H9 (cell line): ENCODE results near the gene SLC25A26. TPM values are rescaled to one million over a fixed set of nuclear protein-coding genes. Genes with fewer than 3 reads are reported as not detected.

ENCODE experiments used
- DNase-seq: peaks from one replicate; pipeline ENCODE4 v3.0.0-alpha.2; 2017
- H2AFZ ChIP-seq: one replicate; pipeline ENCODE4 v1.6.1; 2013; ENCODE audit warnings: mild to moderate bottlenecking, low read length, control low read depth, moderate library complexity
- H2AK5ac ChIP-seq: 2 replicates; pipeline ENCODE4 v1.6.1; 2013; ENCODE audit warnings: low read length, control low read depth, mixed read lengths; ENCODE audit not compliant: insufficient read length
- H2BK120ac ChIP-seq: one replicate; pipeline ENCODE4 v1.6.1; 2013; ENCODE audit warnings: low read depth, mild to moderate bottlenecking, low read length, control low read depth, inconsistent platforms; ENCODE audit not compliant: poor library complexity, severe bottlenecking
- H2BK12ac ChIP-seq: 2 replicates; pipeline ENCODE4 v1.6.1; 2013; ENCODE audit warnings: low read length, control low read depth, mixed read lengths, low read depth; ENCODE audit not compliant: insufficient read length
- H2BK15ac ChIP-seq: 2 replicates; pipeline ENCODE4 v1.6.1; 2013; ENCODE audit warnings: low read depth, low read length, control low read depth
- H2BK20ac ChIP-seq: one replicate; pipeline ENCODE4 v1.6.1; 2013; ENCODE audit warnings: low read depth, mild to moderate bottlenecking, low read length, control low read depth, inconsistent platforms; ENCODE audit not compliant: poor library complexity, severe bottlenecking
- H2BK5ac ChIP-seq: 2 replicates; pipeline ENCODE4 v1.6.1; 2013; ENCODE audit warnings: low read length, control low read depth, mixed read lengths; ENCODE audit not compliant: insufficient read length
- H3K14ac ChIP-seq: 2 replicates; pipeline ENCODE4 v1.6.1; 2013; ENCODE audit warnings: low read length, control low read depth; ENCODE audit not compliant: insufficient read depth
- H3K18ac ChIP-seq: 2 replicates; pipeline ENCODE4 v1.6.1; 2013; ENCODE audit warnings: low read depth, mild to moderate bottlenecking, mixed read lengths, low read length, control low read depth; ENCODE audit not compliant: insufficient read length
- H3K23ac ChIP-seq: 2 replicates; pipeline ENCODE4 v1.6.1; 2013; ENCODE audit warnings: low read length, control low read depth, mixed read lengths, low read depth; ENCODE audit not compliant: insufficient read length
- H3K23me2 ChIP-seq: 2 replicates; pipeline ENCODE4 v1.6.1; 2013; ENCODE audit warnings: low read depth, mild to moderate bottlenecking, mixed read lengths, low read length, control low read depth; ENCODE audit not compliant: insufficient read length, poor library complexity, severe bottlenecking
- H3K27ac ChIP-seq: 2 replicates; pipeline ENCODE4 v1.5.1; 2013; ENCODE audit warnings: low read length, control low read depth, mixed read lengths, low read depth; ENCODE audit not compliant: insufficient read length
- H3K27me3 ChIP-seq: 2 replicates; pipeline ENCODE4 v1.6.1; 2013; ENCODE audit warnings: low read length, control low read depth, inconsistent platforms; ENCODE audit not compliant: insufficient read depth
- H3K4ac ChIP-seq: 2 replicates; pipeline ENCODE4 v1.6.1; 2013; ENCODE audit warnings: low read depth, mild to moderate bottlenecking, control low read depth, inconsistent platforms, low read length, moderate library complexity
- H3K4me1 ChIP-seq: 2 replicates; pipeline ENCODE4 v1.6.1; 2013; ENCODE audit warnings: low read length, control low read depth, inconsistent platforms; ENCODE audit not compliant: insufficient read depth
- H3K4me2 ChIP-seq: 2 replicates; pipeline ENCODE4 v1.6.1; 2013; ENCODE audit warnings: low read length, control low read depth, mixed read lengths; ENCODE audit not compliant: insufficient read length, insufficient read depth
- H3K56ac ChIP-seq: 2 replicates; pipeline ENCODE4 v1.6.1; 2013; ENCODE audit warnings: low read depth, mild to moderate bottlenecking, mixed read lengths, low read length, control low read depth; ENCODE audit not compliant: insufficient read length
- H3K79me1 ChIP-seq: 2 replicates; pipeline ENCODE4 v1.6.1; 2013; ENCODE audit warnings: low read depth, mild to moderate bottlenecking, moderate library complexity, low read length, control low read depth, inconsistent platforms; ENCODE audit not compliant: insufficient read depth, poor library complexity, severe bottlenecking
- H3K79me2 ChIP-seq: 2 replicates; pipeline ENCODE4 v1.6.1; 2013; ENCODE audit warnings: low read length, control low read depth, inconsistent platforms; ENCODE audit not compliant: insufficient read depth
- H3K9ac ChIP-seq: 2 replicates; pipeline ENCODE4 v1.6.1; 2013; ENCODE audit warnings: low read length, control low read depth, mixed read lengths; ENCODE audit not compliant: insufficient read length; ENCODE audit errors: extremely low read depth
- H3K9me3 ChIP-seq: one replicate; pipeline ENCODE4 v1.6.1; 2013; ENCODE audit warnings: low read depth, low read length, inconsistent platforms; ENCODE audit not compliant: control insufficient read depth
- H3T11ph ChIP-seq: one replicate; pipeline ENCODE4 v1.6.1; 2013; ENCODE audit warnings: mild to moderate bottlenecking, low read length, control low read depth, inconsistent platforms
- H4K20me1 ChIP-seq: one replicate; pipeline ENCODE4 v1.6.1; 2013; ENCODE audit not compliant: control insufficient read depth, insufficient read length, insufficient read depth
- H4K5ac ChIP-seq: 2 replicates; pipeline ENCODE4 v1.6.1; 2013; ENCODE audit warnings: low read depth, mild to moderate bottlenecking, mixed read lengths, low read length, control low read depth; ENCODE audit not compliant: insufficient read length
- H4K8ac ChIP-seq: replicated peaks from 2 replicates; pipeline ENCODE4 v1.6.1; 2013; ENCODE audit warnings: low read length, control low read depth, mixed read lengths, low read depth; ENCODE audit not compliant: insufficient read length
- H4K91ac ChIP-seq: 2 replicates; pipeline ENCODE4 v1.6.1; 2013; ENCODE audit warnings: low read depth, mild to moderate bottlenecking, moderate library complexity, mixed read lengths, low read length, control low read depth; ENCODE audit not compliant: insufficient read length
- H3K27ac Mint-ChIP-seq, 3 experiments: 2 replicates in 2 of 3; 3 replicates in 1 of 3; pipeline ENCODE4 v1.8.0; 2020 to 2021; ENCODE audit warnings: mixed read lengths in 3 of 3, mild to moderate bottlenecking in 1 of 3, moderate library complexity in 1 of 3
- H3K27me3 Mint-ChIP-seq: 2 replicates; pipeline ENCODE4 v1.8.0; 2021; ENCODE audit warnings: low read depth, mild to moderate bottlenecking, moderate library complexity, mixed read lengths
- H3K36me3 Mint-ChIP-seq, 3 experiments: 2 replicates in 2 of 3; 3 replicates in 1 of 3; pipeline ENCODE4 v1.8.0; 2020 to 2021; ENCODE audit warnings: low read depth in 3 of 3, mixed read lengths in 3 of 3; ENCODE audit not compliant: insufficient read depth in 1 of 3
- H3K4me1 Mint-ChIP-seq, 2 experiments: 2 replicates each; pipeline ENCODE4 v1.8.0; 2020; ENCODE audit warnings: mixed read lengths in 2 of 2
- H3K4me3 Mint-ChIP-seq, 2 experiments: 2 replicates in 1 of 2; 3 replicates in 1 of 2; pipeline ENCODE4 v1.8.0; 2020 to 2021; ENCODE audit warnings: mild to moderate bottlenecking in 2 of 2, mixed read lengths in 2 of 2, moderate library complexity in 1 of 2
- H3K9me3 Mint-ChIP-seq, 2 experiments: 2 replicates in 1 of 2; 3 replicates in 1 of 2; pipeline ENCODE4 v1.8.0; 2020; ENCODE audit warnings: mild to moderate bottlenecking in 2 of 2, mixed read lengths in 2 of 2, moderate library complexity in 1 of 2
- WGBS: extraction: QIAGEN DNeasy Blood & Tissue Kit; methylation state at CpG from one replicate; pipeline ENCODE4 v1.1.7; 2013; ENCODE audit warnings: missing lambda C conversion rate, low lambda C conversion rate, mixed read lengths; ENCODE audit not compliant: insufficient read length; ENCODE audit errors: extremely low coverage; 5-methylcytosine and 5-hydroxymethylcytosine counted together
- total RNA-seq: library from RNA; stranded (reverse); gene quantifications from 2 replicates; pipeline ENCODE4 v1.2.1, GENCODE V29; 2021
- TF ChIP-seq, protein P1 (sequence below): fragments of 200-600 bp; sonication (generic); conservative IDR thresholded peaks from 3 replicates; pipeline ENCODE4 v1.8.0; 2021; ENCODE audit warnings: antibody characterized with exemption, mild to moderate bottlenecking

The SLC25A26 gene
- total RNA-seq, 1 experiment from 2014 or later = 30.2 TPM

DNA sequence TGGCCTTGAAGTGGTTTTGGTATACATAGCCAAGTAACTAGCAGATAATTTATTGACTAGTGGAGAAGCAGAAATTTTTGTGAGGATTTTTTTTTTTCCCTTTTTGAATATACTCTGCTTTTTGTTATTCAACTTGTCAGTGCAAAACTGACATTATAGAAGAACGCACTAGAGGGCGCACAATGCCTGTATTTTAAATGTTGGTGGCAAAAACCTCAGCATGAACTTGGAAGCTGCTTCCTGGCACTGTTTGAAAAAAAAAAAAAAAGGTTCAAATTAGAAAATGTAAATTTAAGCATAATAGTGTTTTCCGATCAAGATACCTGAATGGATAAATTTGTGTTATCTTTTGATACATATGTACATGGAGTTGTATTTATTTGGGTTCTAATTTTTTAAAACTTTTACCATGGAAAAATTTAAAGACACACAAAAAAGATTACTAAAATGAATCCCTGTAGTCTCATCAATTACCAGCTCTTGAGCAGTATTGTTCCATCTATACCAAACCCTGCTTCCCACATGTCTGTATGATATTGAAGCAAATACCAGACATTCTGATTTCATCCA, 56.0 kb downstream of the SLC25A26 start:
- Histone ChIP-seq H3K56ac (no peak overlapping the region), H3K4ac (no peak overlapping the region), H3K79me1 (no peaks in the 10 kb centered on the region), H4K8ac (no peak overlapping the region), H3K27me3 (no peaks in the 10 kb centered on the region), H3K14ac (no peak overlapping the region), H2BK20ac (no peak overlapping the region), H2AK5ac (no peak overlapping the region), H4K5ac (no peak overlapping the region), H4K91ac (no peak overlapping the region), H3K9ac (no peak overlapping the region), H3K79me2 (no peaks in the 10 kb centered on the region), H2BK120ac (no peak overlapping the region), H3K18ac (no peak overlapping the region), H3K23me2 (no peaks in the 10 kb centered on the region), H3K4me2 (no peak overlapping the region), H3K27ac (no peak overlapping the region), H3T11ph (no peak overlapping the region), H3K23ac (no peak overlapping the region), H3K4me1 (no peaks in the 10 kb centered on the region), H3K9me3 (no peaks in the 10 kb centered on the region), H2BK12ac (no peak overlapping the region), H2BK5ac (no peak overlapping the region), H2AFZ (no peak overlapping the region), H4K20me1 (no peaks in the 10 kb centered on the region), H2BK15ac (no peak overlapping the region)
- H3K27ac Mint-ChIP-seq = peak overlapping the region in 1 of 3 experiments; percentile 66; a peak in 2 of 7 replicates
- H3K4me1 Mint-ChIP-seq = peaks cover 14 to 17% of the 10 kb centered on the region in 2 experiments
- H3K36me3 Mint-ChIP-seq = peaks cover 0 to 4% (median 4%) of the 10 kb centered on the region in 3 experiments; a peak in 2 of 7 replicates
- TF ChIP-seq, protein P1, sequence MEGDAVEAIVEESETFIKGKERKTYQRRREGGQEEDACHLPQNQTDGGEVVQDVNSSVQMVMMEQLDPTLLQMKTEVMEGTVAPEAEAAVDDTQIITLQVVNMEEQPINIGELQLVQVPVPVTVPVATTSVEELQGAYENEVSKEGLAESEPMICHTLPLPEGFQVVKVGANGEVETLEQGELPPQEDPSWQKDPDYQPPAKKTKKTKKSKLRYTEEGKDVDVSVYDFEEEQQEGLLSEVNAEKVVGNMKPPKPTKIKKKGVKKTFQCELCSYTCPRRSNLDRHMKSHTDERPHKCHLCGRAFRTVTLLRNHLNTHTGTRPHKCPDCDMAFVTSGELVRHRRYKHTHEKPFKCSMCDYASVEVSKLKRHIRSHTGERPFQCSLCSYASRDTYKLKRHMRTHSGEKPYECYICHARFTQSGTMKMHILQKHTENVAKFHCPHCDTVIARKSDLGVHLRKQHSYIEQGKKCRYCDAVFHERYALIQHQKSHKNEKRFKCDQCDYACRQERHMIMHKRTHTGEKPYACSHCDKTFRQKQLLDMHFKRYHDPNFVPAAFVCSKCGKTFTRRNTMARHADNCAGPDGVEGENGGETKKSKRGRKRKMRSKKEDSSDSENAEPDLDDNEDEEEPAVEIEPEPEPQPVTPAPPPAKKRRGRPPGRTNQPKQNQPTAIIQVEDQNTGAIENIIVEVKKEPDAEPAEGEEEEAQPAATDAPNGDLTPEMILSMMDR = peak; percentile 83
- no peaks in the 10 kb centered on the region for H3K9me3 Mint-ChIP-seq
- no peak overlapping the region for H3K4me3 Mint-ChIP-seq
- peak; percentile 59 for DNase-seq
- H3K27me3 Mint-ChIP-seq = no peaks in the 10 kb centered on the region
- WGBS = no CpG with 5 or more reads among the region's 3 CpGs
